Activated CD8-positive, alpha-beta T cell treated with anti-CD3 and anti-CD28 coated beads, Interleukin-2, amount 10 ng/mL, durations not matched to agents 7 days and 5 days (primary cell): ENCODE measurements around the gene TMEM115. TPM values are rescaled to one million over a fixed set of nuclear protein-coding genes. Genes with fewer than 3 reads are reported as not detected.

ENCODE experiments used
- ATAC-seq: fragments of 150-1000 bp; cut with Tn5 transposase; one replicate; pipeline ENCODE4 v1.10.0; 2021; ENCODE audit warnings: moderate library complexity
- CTCF ChIA-PET: fragments of 350-600 bp; sonication (Branson Sonifier 250); formaldehyde crosslinking; loops from one replicate; lab custom pipeline; 2021; ENCODE audit warnings: antibody characterized with exemption; lab: Charles Lee
- POLR2A ChIA-PET: fragments of 350-600 bp; sonication (Branson Sonifier 250); formaldehyde crosslinking; loops from one replicate; lab custom pipeline; 2021; ENCODE audit warnings: antibody characterized with exemption; lab: Charles Lee
- DNase-seq: peaks from one replicate; pipeline ENCODE4 v3.0.0-alpha.2; 2020
- H3K27ac Mint-ChIP-seq: one replicate; pipeline ENCODE4 v1.8.0; 2021; ENCODE audit warnings: mild to moderate bottlenecking, mixed read lengths
- H3K27me3 Mint-ChIP-seq: one replicate; pipeline ENCODE4 v1.8.0; 2021; ENCODE audit warnings: low read depth, mixed read lengths
- H3K36me3 Mint-ChIP-seq: one replicate; pipeline ENCODE4 v1.8.0; 2021; ENCODE audit warnings: low read depth, mixed read lengths
- H3K4me1 Mint-ChIP-seq: one replicate; pipeline ENCODE4 v1.8.0; 2021; ENCODE audit warnings: low read depth, mixed read lengths
- H3K4me3 Mint-ChIP-seq: one replicate; pipeline ENCODE4 v1.8.0; 2021; ENCODE audit warnings: mild to moderate bottlenecking, mixed read lengths
- H3K9me3 Mint-ChIP-seq: one replicate; pipeline ENCODE4 v1.8.0; 2022; ENCODE audit warnings: mixed read lengths; ENCODE audit not compliant: insufficient read depth
- total RNA-seq, 2 experiments: library from RNA; stranded (reverse); gene quantifications; one replicate each; pipeline ENCODE4 v1.2.3, GENCODE V29; 2021

TMEM115 gene
- total RNA-seq, 2 experiments from 2014 or later = 18.0 to 18.9 TPM

DNA sequence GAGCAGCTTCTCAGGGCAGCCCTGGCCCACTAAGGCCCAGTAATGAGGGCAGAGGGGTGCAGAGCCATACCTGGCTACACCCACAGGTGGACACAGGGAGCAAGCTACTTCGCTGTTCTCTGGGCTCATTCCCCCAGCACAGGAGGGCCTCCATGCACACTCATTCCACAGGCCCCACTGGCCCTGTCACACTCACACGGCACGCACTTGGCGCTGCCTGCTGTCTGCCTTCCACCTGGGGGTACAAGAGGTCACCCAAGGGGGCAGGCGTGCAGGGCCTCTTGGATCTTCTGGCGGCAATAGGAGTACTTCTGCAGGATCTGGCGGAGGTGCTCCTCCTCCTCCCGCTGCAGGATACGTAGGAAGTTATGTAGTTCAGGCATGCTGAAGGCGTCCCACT is 29.0 kb downstream of the TMEM115 start:
- ChIA-PET POLR2A (interaction anchor here (1.1 to 3.1 kb wide), 3 partner anchors 7 to 11 kb away, joined by 3 to 40 read pairs (median 5); partner anchors contain the start of gene RASSF1), CTCF (no interaction called here)
- H3K27me3 Mint-ChIP-seq = no peaks in the 10 kb centered on the region
- no peak overlapping the region for H3K4me3 Mint-ChIP-seq
- DNase-seq (no peak), ATAC-seq (no peak)
- H3K27ac Mint-ChIP-seq = peak overlapping the region; percentile 46
- H3K36me3 Mint-ChIP-seq = peaks cover 66% of the 10 kb centered on the region
- peaks cover 52% of the 10 kb centered on the region for H3K4me1 Mint-ChIP-seq
- H3K9me3 Mint-ChIP-seq = no peaks in the 10 kb centered on the region

DNA sequence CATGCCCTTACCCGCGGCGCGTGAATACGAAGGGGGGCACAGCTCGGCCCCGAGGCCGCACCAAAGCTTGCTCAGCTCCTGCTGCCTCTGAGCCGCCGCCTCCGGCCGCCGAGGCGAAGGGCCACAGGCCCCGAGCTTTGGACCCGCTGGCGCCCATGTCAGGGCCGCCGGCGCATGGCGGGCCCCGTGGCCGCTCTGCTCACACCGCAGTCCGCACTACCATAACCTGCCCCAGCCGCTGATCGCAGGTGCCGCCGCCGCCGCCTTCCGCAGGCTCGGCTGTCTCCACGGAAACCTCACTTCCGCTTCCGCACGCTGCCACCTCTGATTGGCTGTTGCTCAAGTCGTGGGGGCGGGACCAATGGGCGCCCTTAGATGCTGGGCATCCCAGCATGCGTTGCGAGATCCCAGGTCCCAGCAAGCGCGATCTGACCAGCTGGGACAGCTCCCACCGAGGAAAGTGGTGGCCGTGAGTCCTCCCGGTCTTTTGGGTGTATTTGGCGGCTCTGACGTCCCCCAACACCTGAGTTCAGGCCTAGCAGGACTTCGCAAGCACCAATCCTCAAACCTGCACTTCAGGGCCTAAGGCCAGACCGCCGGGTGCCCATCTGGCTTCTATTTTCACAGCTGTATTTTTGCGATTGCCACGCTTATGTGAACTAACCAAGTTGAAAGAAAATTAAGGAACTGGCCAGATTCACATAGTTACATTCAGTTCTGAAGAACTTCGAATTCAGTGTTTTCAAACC is 31.2 kb downstream of the TMEM115 start, which contains the start of gene TUSC2:
Gene TUSC2, minus strand, starts transcription at position 281 of the 749 bp plus-strand sequence. Its CDS starts 124 bp downstream, at position 157.
- H3K27me3 Mint-ChIP-seq = no peaks in the 10 kb centered on the region
- POLR2A ChIA-PET = interaction anchor here (0.9 to 3.1 kb wide), 5 partner anchors 9 to 82 kb away, joined by 3 to 40 read pairs (median 10); partner anchors contain the start of genes HYAL3, NAA80 and RASSF1
- peak; percentile 97 for DNase-seq
- CTCF ChIA-PET = interaction anchor here (0.8 to 2.9 kb wide), 5 partner anchors 9 to 81 kb away, joined by 3 to 22 read pairs (median 5); no protein-coding TSS in a partner anchor
- no peaks in the 10 kb centered on the region for H3K9me3 Mint-ChIP-seq
- peak; percentile 91 for ATAC-seq
- H3K4me3 Mint-ChIP-seq = peak within 1 kb of the TSS; percentile 87
- peaks cover 51% of the 10 kb centered on the region for H3K36me3 Mint-ChIP-seq
- H3K4me1 Mint-ChIP-seq = peaks cover 42% of the 10 kb centered on the region
- H3K27ac Mint-ChIP-seq = peak within 1 kb of the TSS; percentile 89

DNA sequence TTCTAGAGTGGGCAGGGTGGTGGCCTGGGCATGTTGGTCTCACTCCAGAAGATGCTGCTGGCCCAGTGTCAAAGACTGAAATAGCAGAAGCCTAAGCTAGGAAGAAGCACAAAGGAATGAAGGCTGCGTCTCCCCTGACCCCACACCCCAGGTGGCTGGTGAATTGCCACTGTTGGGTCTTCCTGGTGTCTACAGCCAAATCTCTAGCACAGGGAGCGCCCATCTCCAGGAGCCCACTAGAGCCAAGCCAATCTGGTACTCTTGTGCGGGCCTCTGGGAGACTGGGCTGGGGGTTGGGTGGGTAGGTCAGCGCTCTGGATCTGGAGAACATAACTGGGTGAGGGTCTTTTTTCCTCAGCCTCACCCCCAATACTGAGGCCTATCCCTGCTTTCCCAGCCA is 32.2 kb downstream of the TMEM115 start:
- DNase-seq (no peak), ATAC-seq (no peak)
- H3K27ac Mint-ChIP-seq = peak overlapping the region; percentile 83
- no peaks in the 10 kb centered on the region for H3K9me3 Mint-ChIP-seq
- H3K36me3 Mint-ChIP-seq = peaks cover 43% of the 10 kb centered on the region
- POLR2A ChIA-PET = interaction anchor here (0.8 to 3.1 kb wide), 6 partner anchors 9 to 81 kb away, joined by 3 to 40 read pairs (median 8); partner anchors contain the start of genes HYAL3, NAA80 and RASSF1
- CTCF ChIA-PET = interaction anchor here (0.8 to 2.9 kb wide), 5 partner anchors 8 to 133 kb away, joined by 3 to 22 read pairs (median 6); partner anchors contain the start of genes HYAL3 and NAA80
- H3K4me3 Mint-ChIP-seq = peak overlapping the region; percentile 87
- no peaks in the 10 kb centered on the region for H3K27me3 Mint-ChIP-seq
- H3K4me1 Mint-ChIP-seq = peaks cover 41% of the 10 kb centered on the region

DNA sequence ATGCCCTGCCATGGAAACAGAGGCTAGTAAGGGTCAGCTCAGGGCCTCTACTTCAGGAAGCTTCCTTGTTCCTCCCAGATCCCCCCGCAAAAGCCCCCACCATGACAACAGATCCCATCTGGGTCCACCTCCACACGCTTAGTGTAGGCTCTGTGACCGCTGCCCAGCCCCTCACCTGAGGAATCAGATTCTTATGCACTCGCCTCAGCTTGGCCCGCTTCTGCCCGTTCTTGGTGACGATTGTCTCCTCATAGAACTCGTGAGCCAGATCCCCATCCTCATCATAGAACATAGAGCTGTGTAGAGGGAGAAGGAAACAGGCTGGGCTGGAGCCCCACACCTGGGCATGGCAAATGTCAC is 33.2 kb downstream of the TMEM115 start:
- ATAC-seq (no peak), DNase-seq (no peak)
- Mint-ChIP-seq H3K4me3 (peak overlapping the region; percentile 18), H3K36me3 (peaks cover 35% of the 10 kb centered on the region), H3K9me3 (no peaks in the 10 kb centered on the region), H3K27me3 (no peaks in the 10 kb centered on the region), H3K27ac (no peak overlapping the region), H3K4me1 (peaks cover 37% of the 10 kb centered on the region)
- ChIA-PET CTCF (interaction anchor here (1.1 to 1.4 kb wide), 2 partner anchors 27 to 132 kb away, joined by 3 to 6 read pairs; partner anchors contain the start of genes HYAL3 and NAA80), POLR2A (no interaction called here)

- ATAC-seq (no peak), DNase-seq (no peak)
- Mint-ChIP-seq H3K27ac (no peak overlapping the region), H3K9me3 (no peaks in the 10 kb centered on the region), H3K4me1 (peaks cover 38% of the 10 kb centered on the region), H3K4me3 (no peak overlapping the region), H3K36me3 (peaks cover 29% of the 10 kb centered on the region), H3K27me3 (no peaks in the 10 kb centered on the region)
- POLR2A ChIA-PET = interaction anchor here (0.6 kb wide), 1 partner anchor 69 kb away, joined by 3 read pairs; no protein-coding TSS in a partner anchor
- CTCF ChIA-PET = interaction anchor here (1.1 to 7.4 kb wide), 7 partner anchors 9 to 132 kb away, joined by 3 to 113 read pairs (median 11); partner anchors contain the start of genes HYAL1, HYAL3, IFRD2 and NAA80
These were observed 33.7 kb downstream of the TMEM115 start for GRCh38 chr3:50325497-50326181.

DNA sequence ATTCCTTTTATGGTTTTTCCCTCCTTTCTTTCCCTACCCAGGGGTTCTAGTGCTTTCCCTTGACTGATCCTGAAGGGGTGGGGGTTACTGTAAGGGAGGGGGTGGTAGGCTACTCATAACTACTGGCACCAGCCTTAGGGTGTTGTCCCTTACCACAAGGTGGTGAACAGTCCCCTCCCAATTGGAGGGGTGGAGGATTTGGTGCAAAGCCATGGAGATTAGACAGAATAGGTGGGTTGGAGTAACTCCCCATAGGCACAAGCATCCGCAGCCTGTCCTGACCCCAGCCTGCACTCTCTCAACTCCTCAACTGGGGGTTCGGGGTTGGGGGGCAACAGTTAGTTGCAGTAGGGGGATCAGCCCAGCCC is 34.2 kb downstream of the TMEM115 start:
- no peaks in the 10 kb centered on the region for H3K9me3 Mint-ChIP-seq
- CTCF ChIA-PET = interaction anchor here (1.3 to 7.4 kb wide), 10 partner anchors 9 to 95 kb away, joined by 5 to 113 read pairs (median 10); partner anchors contain the start of genes HYAL1, HYAL3, IFRD2 and NAA80
- H3K27ac Mint-ChIP-seq = no peak overlapping the region

DNA sequence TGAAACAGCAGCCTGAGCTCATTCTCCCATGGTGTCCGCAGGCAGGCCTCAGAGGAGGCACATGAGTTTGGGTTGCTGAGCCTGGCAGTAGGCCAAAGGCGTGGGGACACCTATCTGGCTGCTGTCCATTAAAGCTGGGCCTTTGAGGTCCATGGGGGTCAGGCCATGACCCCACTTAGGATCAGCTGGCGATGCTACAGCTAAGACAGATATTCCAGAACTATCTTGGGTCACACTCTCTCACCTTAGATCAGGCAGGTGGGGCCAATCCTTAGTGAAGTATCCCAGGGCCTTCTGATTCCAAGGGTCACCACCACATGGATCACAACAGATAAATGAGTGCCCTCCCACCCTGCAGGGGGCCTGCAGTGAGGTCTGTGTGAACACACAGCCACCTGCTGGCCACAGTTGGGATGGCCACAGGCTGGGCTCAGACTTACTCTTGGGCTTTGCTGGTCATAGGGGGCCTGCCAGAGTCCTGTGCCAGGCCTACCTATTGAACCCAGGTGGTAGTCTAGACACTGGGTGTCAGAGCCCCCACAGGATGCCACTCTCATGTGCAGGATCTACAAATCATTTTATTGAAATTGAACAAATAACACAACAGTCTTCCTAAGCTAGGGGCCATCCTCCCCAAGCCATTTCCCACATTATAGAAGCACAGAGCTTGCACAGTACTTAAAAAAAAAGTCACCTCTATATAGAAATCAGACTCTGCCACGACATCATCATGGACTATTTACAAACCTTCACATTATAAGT is 34.8 kb downstream of the TMEM115 start:
- Mint-ChIP-seq H3K4me1 (peaks cover 46% of the 10 kb centered on the region), H3K27me3 (no peaks in the 10 kb centered on the region), H3K36me3 (peaks cover 21% of the 10 kb centered on the region), H3K9me3 (no peaks in the 10 kb centered on the region), H3K27ac (peak overlapping the region; percentile 24), H3K4me3 (no peak overlapping the region)
- ATAC-seq (peak; percentile 27), DNase-seq (peak; percentile 77)
- ChIA-PET POLR2A (interaction anchor here (0.6 to 3.8 kb wide), 5 partner anchors 10 to 32 kb away, joined by 3 to 20 read pairs (median 4); partner anchors contain the start of genes HYAL3, IFRD2 and NAA80), CTCF (interaction anchor here (0.5 to 7.4 kb wide), 21 partner anchors 9 to 1930 kb away, joined by 3 to 113 read pairs (median 7); partner anchors contain the start of genes HYAL1, HYAL3, IFRD2 and LSMEM2)

More for the DNA sequence above, 34.2 kb downstream of the TMEM115 start:
- H3K4me1 Mint-ChIP-seq = peaks cover 43% of the 10 kb centered on the region
- POLR2A ChIA-PET = no interaction called here
- H3K4me3 Mint-ChIP-seq = no peak overlapping the region
- ATAC-seq (no peak), DNase-seq (no peak)
- H3K36me3 Mint-ChIP-seq = peaks cover 25% of the 10 kb centered on the region
- no peaks in the 10 kb centered on the region for H3K27me3 Mint-ChIP-seq

GRCh38 chr3:50323614-50324199 is 35.6 kb downstream of the TMEM115 start:
- Mint-ChIP-seq H3K4me3 (no peak overlapping the region), H3K27me3 (no peaks in the 10 kb centered on the region), H3K9me3 (no peaks in the 10 kb centered on the region), H3K27ac (peak overlapping the region; percentile 43), H3K36me3 (peaks cover 21% of the 10 kb centered on the region), H3K4me1 (peaks cover 46% of the 10 kb centered on the region)
- ATAC-seq (no peak), DNase-seq (no peak)
- ChIA-PET POLR2A (interaction anchor here (0.8 to 3.8 kb wide), 5 partner anchors 11 to 31 kb away, joined by 4 to 20 read pairs (median 4); partner anchors contain the start of genes HYAL3, IFRD2 and NAA80), CTCF (interaction anchor here (0.5 to 7.4 kb wide), 21 partner anchors 8 to 1931 kb away, joined by 3 to 113 read pairs (median 7); partner anchors contain the start of genes HYAL1, HYAL3, IFRD2 and LSMEM2)

DNA sequence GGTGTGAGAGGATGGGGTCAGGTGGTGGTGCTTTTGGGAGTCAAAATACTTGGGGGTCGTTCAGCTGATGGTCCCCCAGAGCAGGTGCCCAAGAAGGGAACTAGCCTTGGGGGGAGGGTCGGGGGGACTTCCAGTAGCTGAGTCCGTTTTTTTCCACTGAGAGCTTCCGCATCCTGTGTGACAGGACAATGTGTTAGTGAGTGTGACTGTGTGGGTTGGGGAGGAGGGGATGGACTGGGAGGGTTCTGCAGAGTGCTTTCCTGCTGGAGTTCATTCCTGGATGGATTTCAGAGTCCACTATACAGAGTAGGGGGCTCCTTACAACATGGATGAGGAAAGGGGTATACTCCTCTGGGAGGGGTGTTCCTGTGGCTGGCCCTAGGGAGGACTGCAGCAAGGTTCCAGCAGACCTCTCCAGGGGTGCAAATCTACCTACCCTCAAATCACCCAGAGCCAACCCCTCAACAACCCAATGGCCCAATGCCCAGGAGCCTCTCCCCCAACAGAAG is 36.2 kb downstream of the TMEM115 start:
- Mint-ChIP-seq H3K4me3 (no peak overlapping the region), H3K4me1 (peaks cover 44% of the 10 kb centered on the region), H3K9me3 (no peaks in the 10 kb centered on the region), H3K36me3 (peaks cover 16% of the 10 kb centered on the region), H3K27ac (peak overlapping the region; percentile 43), H3K27me3 (no peaks in the 10 kb centered on the region)
- ChIA-PET POLR2A (interaction anchor here (0.8 to 3.8 kb wide), 3 partner anchors 12 to 31 kb away, joined by 4 to 20 read pairs (median 4); partner anchors contain the start of gene IFRD2), CTCF (interaction anchor here (1.1 to 7.4 kb wide), 5 partner anchors 8 to 89 kb away, joined by 4 to 113 read pairs (median 17); partner anchors contain the start of genes HYAL1, HYAL3 and NAA80)
- DNase-seq (peak; percentile 20), ATAC-seq (no peak)
